Right lobe of liver (tissue), 6 donors: Measurements from ENCODE around the gene YTHDF1. TPM values are rescaled to one million over a fixed set of nuclear protein-coding genes. Genes with fewer than 3 reads are reported as not detected.

Experiments used
- ATAC-seq, 4 donors: fragments of 200-7000 bp; cut with Tn5 transposase; one replicate each; pipeline ENCODE4 v1.9.1; 2020; ENCODE audit warnings: mild to moderate bottlenecking in 4 of 4, moderate library complexity in 4 of 4
- DNase-seq, 3 donors: peaks; one replicate each; pipeline ENCODE4 v3.0.0-alpha.2; 2020
- H3K27ac ChIP-seq, 3 donors: fragments of 200-600 bp; one replicate each; pipeline ENCODE4 v1.8.0; 2022
- H3K27me3 ChIP-seq, 2 donors: fragments of 200-600 bp; one replicate each; pipeline ENCODE4 v1.8.0; 2022
- H3K36me3 ChIP-seq, 4 donors: fragments of 200-600 bp; sonication (generic) in 1 of 4; one replicate each; pipeline versions ENCODE4 v1.5.1 to v1.8.0; 2017 to 2022; ENCODE audit warnings: control low read depth in 1 of 4
- H3K4me1 ChIP-seq, 4 donors: fragments of 200-600 bp; sonication (generic) in 1 of 4; one replicate each; pipeline versions ENCODE4 v1.5.1 to v1.8.0; 2017 to 2022; ENCODE audit warnings: control low read depth in 1 of 4
- H3K4me3 ChIP-seq, 3 donors: fragments of 200-600 bp; one replicate each; pipeline ENCODE4 v1.8.0; 2022
- H3K9me3 ChIP-seq, 4 donors: fragments of 200-600 bp; sonication (generic) in 1 of 4; one replicate each; pipeline versions ENCODE4 v1.5.1 to v1.8.0; 2017 to 2022; ENCODE audit warnings: control low read depth in 1 of 4
- CTCF ChIP-seq, 4 donors: fragments of 200-600 bp in 3 of 4; fragments of 450-650 bp in 1 of 4; IDR thresholded peaks; one replicate each; pipeline versions ENCODE4 v1.5.1 to v1.8.0; 2016 to 2022; ENCODE audit warnings: antibody characterized with exemption in 4 of 4, mild to moderate bottlenecking in 2 of 4
- POLR2A ChIP-seq: fragments of 450-650 bp; IDR thresholded peaks from one replicate; pipeline ENCODE4 v1.6.1; 2017; ENCODE audit warnings: antibody characterized with exemption, mild to moderate bottlenecking
- WGBS: methylation state at CpG from one replicate; pipeline ENCODE4 v1.1.6; 2018; ENCODE audit warnings: low coverage, low lambda C conversion rate; ENCODE audit not compliant: insufficient coverage; ENCODE audit errors: missing lambda C conversion rate; 5-methylcytosine and 5-hydroxymethylcytosine counted together
- intact Hi-C, 2 donors: fragments of 100-400 bp; cut with DNase I; formaldehyde crosslinking; loops; one replicate each; pipeline versions ENCODE4 v1.11.2 to v1.14.1; 2022
- total RNA-seq, 6 experiments: library from RNA; depleted of rRNA in 2 of 6; stranded (reverse); fragments of >200 nt in 2 of 6; fragmentation: NEBNext Ultra II Directional in 3 of 6; extraction: Animal tissue kit (Norgen Biotek cat#: 25700) in 3 of 6; gene quantifications; one replicate each; pipeline versions ENCODE4 v1.1.0 to v1.2.4, GENCODE V29; 2016 to 2023
- donor health status: DM: no; HTN: yes; CAD: no.
- donor health status: DM: no; HTN: no; CAD: no.
- donor health status: DM: no; HTN: no; CAD: no.
- donor health status: DM: no; HTN: yes; CAD: no.
- donor health status: DM: no; HTN: yes; CAD: no.

YTHDF1 gene
- total RNA-seq, 6 experiments from 2014 or later, result 16.4 to 23.6 (median 21.1) TPM

- no peak for ATAC-seq
- no peak overlapping the region for H3K27ac ChIP-seq
- no peak for DNase-seq
- H3K4me1 ChIP-seq, result no peaks in the 10 kb centered on the region
- H3K9me3 ChIP-seq, result no peaks in the 10 kb centered on the region
- no peak for TF ChIP-seq POLR2A
- TF ChIP-seq CTCF (IDR thresholded peaks at IDR 0.05), result no peak
- H3K4me3 ChIP-seq, result no peak overlapping the region
- 100% methylated on average over 2 of the region's 8 CpGs for WGBS
- H3K36me3 ChIP-seq, result no peaks in the 10 kb centered on the region
- no peaks in the 10 kb centered on the region for H3K27me3 ChIP-seq
- intact Hi-C loops, result no loop called here
Observed at GRCh38 chr20:63186084-63186483, 29.8 kb downstream of the YTHDF1 start.

GRCh38 chr20:63185215-63185796, 30.6 kb downstream of the YTHDF1 start:
- H3K36me3 ChIP-seq, result no peaks in the 10 kb centered on the region
- H3K9me3 ChIP-seq, result no peaks in the 10 kb centered on the region
- TF ChIP-seq CTCF (IDR thresholded peaks at IDR 0.05) (no peak), POLR2A (no peak)
- WGBS, result 93% methylated on average over 11 of the region's 21 CpGs
- DNase-seq (no peak), ATAC-seq (no peak)
- H3K27me3 ChIP-seq, result no peaks in the 10 kb centered on the region
- no peaks in the 10 kb centered on the region for H3K4me1 ChIP-seq
- H3K27ac ChIP-seq, result no peak overlapping the region
- H3K4me3 ChIP-seq, result no peak overlapping the region
- intact Hi-C loops, result no loop called here

GRCh38 chr20:63183422-63184146, 32.3 kb downstream of the YTHDF1 start:
- Histone ChIP-seq H3K27ac (no peak overlapping the region), H3K9me3 (no peaks in the 10 kb centered on the region), H3K4me1 (peaks cover 0 to 4% (median 0%) of the 10 kb centered on the region in 4 donors), H3K27me3 (peaks cover 0 to 4% of the 10 kb centered on the region in 2 donors), H3K36me3 (no peaks in the 10 kb centered on the region), H3K4me3 (no peak overlapping the region)
- 70% methylated on average over 4 of the region's 13 CpGs for WGBS
- TF ChIP-seq POLR2A (no peak), CTCF (IDR thresholded peaks at IDR 0.05) (peak; percentile 56 to 83 (median 78))
- ATAC-seq (peak; percentile 61 to 77 (median 74)), DNase-seq (peak in 1 of 3 donors; percentile 41)
- intact Hi-C loops, result no loop called here

GRCh38 chr20:63182946-63183415, 33.0 kb downstream of the YTHDF1 start:
- no peak overlapping the region for H3K4me3 ChIP-seq
- H3K27me3 ChIP-seq, result peaks cover 0 to 4% of the 10 kb centered on the region in 2 donors
- peaks cover 0 to 4% (median 0%) of the 10 kb centered on the region in 4 donors for H3K4me1 ChIP-seq
- peak in 3 of 4 donors; percentile 13 to 16 (median 14) for ATAC-seq
- WGBS, result 0% methylated on average over 1 of the region's 9 CpGs
- DNase-seq, result no peak
- H3K27ac ChIP-seq, result no peak overlapping the region
- no peaks in the 10 kb centered on the region for H3K9me3 ChIP-seq
- no peaks in the 10 kb centered on the region for H3K36me3 ChIP-seq
- intact Hi-C loops, result no loop called here
- TF ChIP-seq POLR2A, result no peak
- TF ChIP-seq CTCF (IDR thresholded peaks at IDR 0.05), result no peak
